Peyer's patch (tissue), 4 donors: ENCODE data around the gene ARHGAP21.

Experiments
- POLR2A ChIP-seq, 2 donors: fragments of 450-650 bp; IDR thresholded peaks; one replicate each; pipeline ENCODE4 v1.5.1; 2017; ENCODE audit warnings: antibody characterized with exemption in 2 of 2, mild to moderate bottlenecking in 2 of 2, moderate library complexity in 2 of 2
- TF ChIP-seq, protein P1 (sequence below), 6 experiments: fragments of 450-650 bp in 4 of 6; fragments of 200-600 bp in 2 of 6; sonication (generic) in 1 of 6; IDR thresholded peaks; one replicate each; pipeline ENCODE4 v1.5.1; 2017 to 2019; ENCODE audit warnings: antibody characterized with exemption in 6 of 6, mild to moderate bottlenecking in 3 of 6, moderate library complexity in 1 of 6

DNA sequence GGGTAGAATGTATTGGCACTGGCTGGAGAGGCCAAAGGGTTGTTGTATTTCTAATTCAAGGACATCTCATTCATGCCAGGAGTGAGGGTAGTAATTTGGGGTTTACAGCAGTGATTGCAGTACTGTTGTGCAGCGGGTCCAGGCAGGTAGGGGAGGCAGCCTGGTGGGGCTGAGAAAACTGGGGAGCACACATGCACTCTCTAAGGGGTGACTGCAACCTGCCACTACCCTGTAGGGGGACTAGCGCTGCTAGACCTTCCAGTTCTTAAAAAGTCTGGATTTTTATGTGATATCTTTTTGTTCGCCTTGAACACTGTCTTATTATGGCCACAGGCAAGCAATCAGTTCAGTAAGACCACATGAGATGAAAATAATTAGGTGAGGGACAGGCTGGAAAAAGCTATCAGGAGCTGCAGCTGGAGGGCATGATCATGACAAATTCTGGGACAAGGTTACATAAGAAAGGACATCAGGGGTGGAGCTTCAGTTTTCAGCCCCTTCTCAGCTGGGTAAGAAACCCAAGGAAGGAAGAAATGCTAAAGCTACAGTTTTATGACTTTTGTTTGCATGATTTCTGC lies 149.0 kb downstream of the ARHGAP21 start:
- TF ChIP-seq, protein P1, sequence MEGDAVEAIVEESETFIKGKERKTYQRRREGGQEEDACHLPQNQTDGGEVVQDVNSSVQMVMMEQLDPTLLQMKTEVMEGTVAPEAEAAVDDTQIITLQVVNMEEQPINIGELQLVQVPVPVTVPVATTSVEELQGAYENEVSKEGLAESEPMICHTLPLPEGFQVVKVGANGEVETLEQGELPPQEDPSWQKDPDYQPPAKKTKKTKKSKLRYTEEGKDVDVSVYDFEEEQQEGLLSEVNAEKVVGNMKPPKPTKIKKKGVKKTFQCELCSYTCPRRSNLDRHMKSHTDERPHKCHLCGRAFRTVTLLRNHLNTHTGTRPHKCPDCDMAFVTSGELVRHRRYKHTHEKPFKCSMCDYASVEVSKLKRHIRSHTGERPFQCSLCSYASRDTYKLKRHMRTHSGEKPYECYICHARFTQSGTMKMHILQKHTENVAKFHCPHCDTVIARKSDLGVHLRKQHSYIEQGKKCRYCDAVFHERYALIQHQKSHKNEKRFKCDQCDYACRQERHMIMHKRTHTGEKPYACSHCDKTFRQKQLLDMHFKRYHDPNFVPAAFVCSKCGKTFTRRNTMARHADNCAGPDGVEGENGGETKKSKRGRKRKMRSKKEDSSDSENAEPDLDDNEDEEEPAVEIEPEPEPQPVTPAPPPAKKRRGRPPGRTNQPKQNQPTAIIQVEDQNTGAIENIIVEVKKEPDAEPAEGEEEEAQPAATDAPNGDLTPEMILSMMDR (IDR thresholded peaks at IDR 0.05): no peak
- no peak for TF ChIP-seq POLR2A (IDR thresholded peaks at IDR 0.05)
